Adrenal gland (tissue), 12 donors: Measurements from ENCODE around the gene DLG2. TPM values are rescaled to one million over a fixed set of nuclear protein-coding genes. Genes with fewer than 3 reads are reported as not detected.

Experiments
- DNase-seq, 7 donors: peaks; one replicate each; pipeline ENCODE4 v3.0.0-alpha.2; 2019 to 2020
- H3K27ac ChIP-seq, 5 donors: fragments of 200-600 bp; sonication (generic) in 4 of 5; 1 replicate in 3 of 5; 2 replicates in 2 of 5; pipeline versions ENCODE4 v1.5.1 to v1.8.0; 2016 to 2020; ENCODE audit warnings: mild to moderate bottlenecking in 1 of 5
- H3K27me3 ChIP-seq: fragments of 200-600 bp; 2 replicates; pipeline ENCODE4 v1.8.0; 2021
- H3K36me3 ChIP-seq, 2 donors: fragments of 200-600 bp; replicated peaks in 1 of 2; 1 replicate in 1 of 2; 2 replicates in 1 of 2; pipeline versions ENCODE4 v1.5.1 to v1.8.0; 2018 to 2022
- H3K4me1 ChIP-seq, 2 donors: fragments of 200-600 bp; replicated peaks in 1 of 2; 1 replicate in 1 of 2; 2 replicates in 1 of 2; pipeline versions ENCODE4 v1.5.1 to v1.8.0; 2018 to 2021
- H3K4me3 ChIP-seq, 4 donors: fragments of 200-600 bp; sonication (generic) in 3 of 4; one replicate each; pipeline ENCODE4 v1.5.1; 2016 to 2018
- H3K9me3 ChIP-seq, 3 donors: fragments of 200-600 bp; sonication (generic) in 1 of 3; replicated peaks in 1 of 3; 1 replicate in 2 of 3; 2 replicates in 1 of 3; pipeline versions ENCODE4 v1.5.1 to v1.8.0; 2016 to 2021
- CTCF ChIP-seq, 6 experiments: fragments of 450-650 bp in 4 of 6; fragments of 200-600 bp in 2 of 6; sonication (generic) in 1 of 6; IDR thresholded peaks; 1 replicate in 5 of 6; 2 replicates in 1 of 6; pipeline versions ENCODE4 v1.5.1 to v1.8.0; 2016 to 2021; ENCODE audit warnings: antibody characterized with exemption in 6 of 6, mild to moderate bottlenecking in 2 of 6, moderate library complexity in 1 of 6
- POLR2A ChIP-seq, 2 donors: fragments of 450-650 bp; IDR thresholded peaks; one replicate each; pipeline ENCODE4 v1.6.1; 2017; ENCODE audit warnings: antibody characterized with exemption in 2 of 2, mild to moderate bottlenecking in 2 of 2, moderate library complexity in 1 of 2
- WGBS, 4 donors: extraction: QIAGEN DNeasy Blood & Tissue Kit in 2 of 4; methylation state at CpG; one replicate each; pipeline versions ENCODE4 v1.1.5 to v1.1.7; 2013 to 2017; 5-methylcytosine and 5-hydroxymethylcytosine counted together
- intact Hi-C, 2 donors: fragments of 100-400 bp; cut with DNase I; formaldehyde crosslinking; loops; one replicate each; pipeline versions ENCODE4 v1.14.1 to v1.15.0; 2022 to 2023
- polyA plus RNA-seq, 3 donors: library from polyadenylated mRNA; stranded (reverse); fragments of 200-250 nt in 2 of 3; fragments of 350-450 nt in 1 of 3; fragmentation: Illumina TruSeq in 1 of 3; extraction: RNeasy Lipid Tissue Mini Kit (QIAGEN cat#74804) in 1 of 3; gene quantifications; one replicate each; pipeline ENCODE4 v1.2.3, GENCODE V29; 2013 to 2014
- total RNA-seq, 9 donors: library from RNA; depleted of rRNA in 4 of 9; stranded (reverse); fragments of >200 nt in 4 of 9; fragments of 120-200 nt in 1 of 9; fragmentation: NEBNext Ultra II Directional in 1 of 9; extraction: Animal tissue kit (Norgen Biotek cat#: 25700) in 1 of 9; gene quantifications; one replicate each; pipeline versions ENCODE4 v1.1.0 to v1.2.4, GENCODE V29; 2013 to 2023
- donor health status: healthy with polysubstance abuse.
- donor health status: Bipolar disorder and iron deficiency.
- donor health status: DM: yes; HTN: yes; CAD: no.
- donor health status: DM: no; HTN: no; CAD: no.
- donor health status: DM: no; HTN: no; CAD: no.
- donor health status: DM: yes; HTN: yes; CAD: no.

The DLG2 gene
- total and polyA plus RNA-seq, 12 donors = 8.3 to 101 (median 37.5) TPM

GRCh38 chr11:83713708-83714107, 1913.4 kb downstream of the DLG2 start:
- intact Hi-C loops = no loop called here
- Histone ChIP-seq H3K4me1 (no peaks in the 10 kb centered on the region), H3K9me3 (no peaks in the 10 kb centered on the region), H3K36me3 (no peaks in the 10 kb centered on the region), H3K4me3 (no peak overlapping the region), H3K27ac (no peak overlapping the region), H3K27me3 (no peaks in the 10 kb centered on the region)
- TF ChIP-seq POLR2A (IDR thresholded peaks at IDR 0.05) (no peak), CTCF (IDR thresholded peaks at IDR 0.05) (no peak)
- WGBS, 4 donors = 36 to 75% (median 65%) methylated on average over 2 of the region's 2 CpGs
- DNase-seq = peak in 5 of 7 donors; percentile 36 to 73 (median 42)

GRCh38 chr11:83711106-83711527, 1916.0 kb downstream of the DLG2 start:
- TF ChIP-seq CTCF (IDR thresholded peaks at IDR 0.05) = no peak
- TF ChIP-seq POLR2A (IDR thresholded peaks at IDR 0.05) = no peak
- no peaks in the 10 kb centered on the region for H3K9me3 ChIP-seq
- no peaks in the 10 kb centered on the region for H3K4me1 ChIP-seq
- H3K27ac ChIP-seq = no peak overlapping the region
- DNase-seq = no peak
- no peaks in the 10 kb centered on the region for H3K27me3 ChIP-seq
- WGBS, 4 donors = 72 to 86% (median 79%) methylated on average over 5 of the region's 5 CpGs
- H3K4me3 ChIP-seq = no peak overlapping the region
- no peaks in the 10 kb centered on the region for H3K36me3 ChIP-seq
- intact Hi-C loops = no loop called here

GRCh38 chr11:83709434-83709833, 1917.7 kb downstream of the DLG2 start:
- no peak for TF ChIP-seq POLR2A (IDR thresholded peaks at IDR 0.05)
- TF ChIP-seq CTCF (IDR thresholded peaks at IDR 0.05) = no peak
- Histone ChIP-seq H3K27ac (no peak overlapping the region), H3K9me3 (no peaks in the 10 kb centered on the region), H3K4me1 (no peaks in the 10 kb centered on the region), H3K27me3 (no peaks in the 10 kb centered on the region), H3K36me3 (no peaks in the 10 kb centered on the region), H3K4me3 (no peak overlapping the region)
- intact Hi-C loops = no loop called here
- DNase-seq = no peak

GRCh38 chr11:83706566-83706965, 1920.6 kb downstream of the DLG2 start:
- Histone ChIP-seq H3K27me3 (no peaks in the 10 kb centered on the region), H3K27ac (no peak overlapping the region), H3K9me3 (no peaks in the 10 kb centered on the region), H3K36me3 (no peaks in the 10 kb centered on the region), H3K4me3 (no peak overlapping the region), H3K4me1 (no peaks in the 10 kb centered on the region)
- DNase-seq = no peak
- intact Hi-C loops = no loop called here
- TF ChIP-seq CTCF (IDR thresholded peaks at IDR 0.05) (no peak), POLR2A (IDR thresholded peaks at IDR 0.05) (no peak)
- 86 to 96% (median 93%) methylated on average over 6 of the region's 6 CpGs for WGBS, 4 donors
